ENCODE results near the gene FGD5.

The FGD5 gene

GRCh38 chr3:14889943-14890342 lies 71.2 kb downstream of the FGD5 start:
- no peak for DNase-seq
- TF ChIP-seq, protein P1, sequence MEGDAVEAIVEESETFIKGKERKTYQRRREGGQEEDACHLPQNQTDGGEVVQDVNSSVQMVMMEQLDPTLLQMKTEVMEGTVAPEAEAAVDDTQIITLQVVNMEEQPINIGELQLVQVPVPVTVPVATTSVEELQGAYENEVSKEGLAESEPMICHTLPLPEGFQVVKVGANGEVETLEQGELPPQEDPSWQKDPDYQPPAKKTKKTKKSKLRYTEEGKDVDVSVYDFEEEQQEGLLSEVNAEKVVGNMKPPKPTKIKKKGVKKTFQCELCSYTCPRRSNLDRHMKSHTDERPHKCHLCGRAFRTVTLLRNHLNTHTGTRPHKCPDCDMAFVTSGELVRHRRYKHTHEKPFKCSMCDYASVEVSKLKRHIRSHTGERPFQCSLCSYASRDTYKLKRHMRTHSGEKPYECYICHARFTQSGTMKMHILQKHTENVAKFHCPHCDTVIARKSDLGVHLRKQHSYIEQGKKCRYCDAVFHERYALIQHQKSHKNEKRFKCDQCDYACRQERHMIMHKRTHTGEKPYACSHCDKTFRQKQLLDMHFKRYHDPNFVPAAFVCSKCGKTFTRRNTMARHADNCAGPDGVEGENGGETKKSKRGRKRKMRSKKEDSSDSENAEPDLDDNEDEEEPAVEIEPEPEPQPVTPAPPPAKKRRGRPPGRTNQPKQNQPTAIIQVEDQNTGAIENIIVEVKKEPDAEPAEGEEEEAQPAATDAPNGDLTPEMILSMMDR (IDR thresholded peaks at IDR 0.05; ENCODE audit: low read depth, low read length) = no peak
- no peaks in the 10 kb centered on the region for H3K27me3 ChIP-seq
- H3K4me1 ChIP-seq = no peaks in the 10 kb centered on the region
- no peak overlapping the region for H3K4me3 ChIP-seq (ENCODE audit: low read depth, low read length)
- H3K36me3 ChIP-seq = no peaks in the 10 kb centered on the region
- no peaks in the 10 kb centered on the region for H3K9me3 ChIP-seq

- no peak for DNase-seq
- Histone ChIP-seq H3K9me3 (no peaks in the 10 kb centered on the region), H3K4me1 (no peaks in the 10 kb centered on the region), H3K36me3 (no peaks in the 10 kb centered on the region), H3K27me3 (no peaks in the 10 kb centered on the region), H3K4me3 (ENCODE audit: low read depth, low read length) (no peak overlapping the region)
- TF ChIP-seq, protein P1 (IDR thresholded peaks at IDR 0.05; ENCODE audit: low read depth, low read length) = no peak
These were observed 71.7 kb downstream of the FGD5 start for GRCh38 chr3:14890476-14890875.

- no peaks in the 10 kb centered on the region for H3K9me3 ChIP-seq
- no peak for DNase-seq
- H3K36me3 ChIP-seq = no peaks in the 10 kb centered on the region
These were observed 72.7 kb downstream of the FGD5 start for GRCh38 chr3:14891135-14892132.

DNA sequence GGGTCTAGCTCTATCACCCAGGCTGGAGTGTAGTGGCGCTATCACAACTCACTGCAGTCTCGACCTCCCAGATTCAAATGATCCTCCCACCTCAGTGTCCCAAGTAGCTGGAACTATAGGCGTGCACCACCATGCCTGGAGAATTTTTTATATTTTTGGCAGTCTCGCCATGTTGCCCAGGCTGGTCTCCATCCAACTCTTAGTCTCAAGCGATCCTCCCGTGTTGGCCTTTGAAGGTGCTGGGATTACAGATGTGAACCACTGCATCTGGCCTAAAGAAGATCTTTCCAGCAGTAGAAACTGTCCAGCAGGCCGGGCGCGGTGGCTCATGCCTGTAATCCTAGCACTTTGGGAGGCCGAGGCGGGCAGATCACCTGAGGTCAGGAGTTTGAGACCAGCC lies 73.5 kb downstream of the FGD5 start:
- Histone ChIP-seq H3K36me3 (no peaks in the 10 kb centered on the region), H3K4me3 (ENCODE audit: low read depth, low read length) (no peak overlapping the region), H3K9me3 (no peaks in the 10 kb centered on the region), H3K27me3 (no peaks in the 10 kb centered on the region), H3K4me1 (no peaks in the 10 kb centered on the region)
- TF ChIP-seq, protein P1 (IDR thresholded peaks at IDR 0.05; ENCODE audit: low read depth, low read length) = no peak
- DNase-seq = no peak

More at GRCh38 chr3:14891135-14892132, 72.7 kb downstream of the FGD5 start:
- TF ChIP-seq, protein P1 (IDR thresholded peaks at IDR 0.05; ENCODE audit: low read depth, low read length) = no peak
- H3K4me3 ChIP-seq (ENCODE audit: low read depth, low read length) = no peak overlapping the region
- no peaks in the 10 kb centered on the region for H3K4me1 ChIP-seq
- H3K27me3 ChIP-seq = no peaks in the 10 kb centered on the region

DNA sequence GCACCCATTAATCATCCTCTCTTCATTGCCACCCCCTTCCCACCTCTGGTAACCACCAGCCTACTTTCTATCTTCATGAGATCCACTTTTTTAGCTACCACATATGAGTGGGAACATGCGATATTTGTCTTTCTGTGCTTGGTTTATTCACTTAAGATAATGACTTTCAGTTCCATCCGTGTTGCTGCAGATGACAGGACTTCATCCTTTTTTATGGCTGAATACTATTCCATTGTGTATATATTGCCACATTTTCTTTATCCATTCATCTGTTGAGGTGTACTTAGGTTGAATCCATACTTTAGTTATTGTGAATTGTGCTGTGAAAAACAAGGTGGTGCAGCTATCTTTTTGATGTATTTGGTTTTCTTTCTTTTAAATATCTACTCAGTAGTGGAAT lies 75.3 kb downstream of the FGD5 start:
- no peak for DNase-seq
- Histone ChIP-seq H3K4me3 (ENCODE audit: low read depth, low read length) (no peak overlapping the region), H3K27me3 (no peaks in the 10 kb centered on the region), H3K9me3 (no peaks in the 10 kb centered on the region), H3K36me3 (no peaks in the 10 kb centered on the region), H3K4me1 (no peaks in the 10 kb centered on the region)
- TF ChIP-seq, protein P1 (IDR thresholded peaks at IDR 0.05; ENCODE audit: low read depth, low read length) = no peak

- DNase-seq = no peak
- no peaks in the 10 kb centered on the region for H3K4me1 ChIP-seq
- H3K36me3 ChIP-seq = no peaks in the 10 kb centered on the region
- no peaks in the 10 kb centered on the region for H3K9me3 ChIP-seq
- TF ChIP-seq, protein P1 (IDR thresholded peaks at IDR 0.05; ENCODE audit: low read depth, low read length) = no peak
- no peaks in the 10 kb centered on the region for H3K27me3 ChIP-seq
- no peak overlapping the region for H3K4me3 ChIP-seq (ENCODE audit: low read depth, low read length)
These were observed 78.5 kb downstream of the FGD5 start for GRCh38 chr3:14897266-14897665.
